ENCODE data around the gene ARRB1. TPM values are rescaled to one million over a fixed set of nuclear protein-coding genes. Genes with fewer than 3 reads are reported as not detected.

Gene ARRB1
- total RNA-seq, 1 donor from 2014 or later = 8.8 TPM

DNA sequence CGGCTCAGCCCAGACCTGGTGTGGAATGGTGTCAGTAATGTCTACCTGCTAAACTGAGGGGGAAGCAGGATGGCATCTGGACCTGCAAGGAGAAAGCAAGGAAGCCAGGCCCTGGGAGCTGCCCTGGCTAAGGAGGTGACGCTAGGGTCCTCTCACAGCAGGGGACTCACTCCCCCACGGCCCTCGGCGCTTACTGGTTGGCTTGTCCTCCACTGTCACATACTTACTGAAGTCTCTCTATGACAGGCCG, 62.0 kb downstream of the ARRB1 start:
- Histone ChIP-seq H3K4me3 (ENCODE audit: low read depth, low read length) (no peak overlapping the region), H3K36me3 (ENCODE audit: control insufficient read depth, insufficient read depth, low read length) (no peaks in the 10 kb centered on the region), H3K27me3 (ENCODE audit: control insufficient read depth, insufficient read depth, low read length) (no peaks in the 10 kb centered on the region)
- TF ChIP-seq, protein P1, sequence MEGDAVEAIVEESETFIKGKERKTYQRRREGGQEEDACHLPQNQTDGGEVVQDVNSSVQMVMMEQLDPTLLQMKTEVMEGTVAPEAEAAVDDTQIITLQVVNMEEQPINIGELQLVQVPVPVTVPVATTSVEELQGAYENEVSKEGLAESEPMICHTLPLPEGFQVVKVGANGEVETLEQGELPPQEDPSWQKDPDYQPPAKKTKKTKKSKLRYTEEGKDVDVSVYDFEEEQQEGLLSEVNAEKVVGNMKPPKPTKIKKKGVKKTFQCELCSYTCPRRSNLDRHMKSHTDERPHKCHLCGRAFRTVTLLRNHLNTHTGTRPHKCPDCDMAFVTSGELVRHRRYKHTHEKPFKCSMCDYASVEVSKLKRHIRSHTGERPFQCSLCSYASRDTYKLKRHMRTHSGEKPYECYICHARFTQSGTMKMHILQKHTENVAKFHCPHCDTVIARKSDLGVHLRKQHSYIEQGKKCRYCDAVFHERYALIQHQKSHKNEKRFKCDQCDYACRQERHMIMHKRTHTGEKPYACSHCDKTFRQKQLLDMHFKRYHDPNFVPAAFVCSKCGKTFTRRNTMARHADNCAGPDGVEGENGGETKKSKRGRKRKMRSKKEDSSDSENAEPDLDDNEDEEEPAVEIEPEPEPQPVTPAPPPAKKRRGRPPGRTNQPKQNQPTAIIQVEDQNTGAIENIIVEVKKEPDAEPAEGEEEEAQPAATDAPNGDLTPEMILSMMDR (IDR thresholded peaks at IDR 0.05; ENCODE audit: insufficient read depth, low read length, poor library complexity, severe bottlenecking) = no peak
- no peak for DNase-seq (ENCODE audit: low read depth)

- H3K4me3 ChIP-seq (ENCODE audit: low read depth, low read length) = no peak overlapping the region
- DNase-seq (ENCODE audit: low read depth) = no peak
- H3K36me3 ChIP-seq (ENCODE audit: control insufficient read depth, insufficient read depth, low read length) = no peaks in the 10 kb centered on the region
- TF ChIP-seq, protein P1 (IDR thresholded peaks at IDR 0.05; ENCODE audit: insufficient read depth, low read length, poor library complexity, severe bottlenecking) = no peak
- no peaks in the 10 kb centered on the region for H3K27me3 ChIP-seq (ENCODE audit: control insufficient read depth, insufficient read depth, low read length)
These were observed 63.9 kb downstream of the ARRB1 start for GRCh38 chr11:75287579-75287978.

GRCh38 chr11:75286826-75287465, 64.5 kb downstream of the ARRB1 start:
- Histone ChIP-seq H3K4me3 (ENCODE audit: low read depth, low read length) (no peak overlapping the region), H3K27me3 (ENCODE audit: control insufficient read depth, insufficient read depth, low read length) (no peaks in the 10 kb centered on the region), H3K36me3 (ENCODE audit: control insufficient read depth, insufficient read depth, low read length) (no peaks in the 10 kb centered on the region)
- no peak for DNase-seq (ENCODE audit: low read depth)
- TF ChIP-seq, protein P1 (IDR thresholded peaks at IDR 0.05; ENCODE audit: insufficient read depth, low read length, poor library complexity, severe bottlenecking) = no peak

DNA sequence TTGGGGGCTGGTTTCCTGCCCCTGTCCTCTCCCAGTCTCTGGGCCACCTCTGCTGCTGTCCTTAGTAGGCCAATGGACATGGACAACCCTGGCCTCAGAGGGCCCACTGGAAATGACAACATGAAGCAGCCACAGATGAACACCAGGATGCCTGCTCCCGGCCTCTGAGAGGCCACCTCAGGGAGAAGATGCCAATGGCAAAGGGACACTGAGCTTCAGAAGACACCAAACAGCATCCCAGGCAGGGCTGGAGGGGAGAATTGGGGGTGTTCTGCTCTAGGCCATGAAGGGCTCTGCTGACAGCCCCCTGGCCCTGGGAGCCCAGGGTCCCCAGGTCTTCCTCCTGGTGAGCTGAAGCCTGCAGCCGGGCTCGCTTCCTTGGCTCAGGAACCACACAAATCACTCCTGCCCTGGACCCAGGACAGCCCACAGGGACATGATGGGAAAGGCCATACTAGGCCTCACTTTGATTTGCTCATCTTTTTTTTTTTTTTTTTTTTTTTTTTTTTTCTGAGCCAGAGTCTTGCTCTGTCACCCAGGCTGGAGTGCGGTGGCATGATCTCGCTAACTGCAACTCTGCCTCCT, 65.6 kb downstream of the ARRB1 start:
- no peaks in the 10 kb centered on the region for H3K27me3 ChIP-seq (ENCODE audit: control insufficient read depth, insufficient read depth, low read length)
- H3K4me3 ChIP-seq (ENCODE audit: low read depth, low read length) = no peak overlapping the region
- H3K36me3 ChIP-seq (ENCODE audit: control insufficient read depth, insufficient read depth, low read length) = no peaks in the 10 kb centered on the region
- TF ChIP-seq, protein P1 (IDR thresholded peaks at IDR 0.05; ENCODE audit: insufficient read depth, low read length, poor library complexity, severe bottlenecking) = no peak
- no peak for DNase-seq (ENCODE audit: low read depth)

DNA sequence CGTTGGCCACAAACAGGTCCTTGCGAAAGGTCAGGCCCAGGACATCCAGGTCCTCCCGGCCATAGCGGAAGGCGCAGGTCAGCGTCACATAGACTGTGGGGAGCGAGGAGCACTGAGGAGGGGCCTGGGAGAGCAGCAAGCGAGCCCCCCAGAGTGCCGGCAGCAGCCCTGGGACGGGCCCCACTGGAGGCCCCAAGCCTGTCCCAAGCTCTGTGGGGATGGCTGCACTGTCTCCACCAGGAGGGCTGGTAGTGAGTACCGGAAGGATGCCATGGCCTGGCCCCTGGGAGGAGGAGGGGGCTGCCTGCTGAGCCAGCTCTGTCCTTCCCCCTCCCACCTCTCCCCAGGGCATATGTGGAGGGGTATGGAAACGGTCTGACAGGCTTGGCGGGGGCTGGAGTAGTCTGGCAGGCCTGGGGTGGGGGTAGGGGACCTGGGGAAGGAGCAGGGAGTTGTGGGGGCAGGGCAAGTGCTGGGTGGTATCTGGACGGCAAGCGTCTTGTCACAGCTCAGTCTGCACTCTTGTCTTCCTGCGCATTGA, 68.0 kb downstream of the ARRB1 start:
- TF ChIP-seq, protein P1 (IDR thresholded peaks at IDR 0.05; ENCODE audit: insufficient read depth, low read length, poor library complexity, severe bottlenecking) = no peak
- H3K36me3 ChIP-seq (ENCODE audit: control insufficient read depth, insufficient read depth, low read length) = no peaks in the 10 kb centered on the region
- DNase-seq (ENCODE audit: low read depth) = no peak
- no peak overlapping the region for H3K4me3 ChIP-seq (ENCODE audit: low read depth, low read length)
- H3K27me3 ChIP-seq (ENCODE audit: control insufficient read depth, insufficient read depth, low read length) = no peaks in the 10 kb centered on the region
